GM21381 (cell line): ENCODE results near the gene ITGB8.

Source experiments
- ATAC-seq: cut with Tn5 transposase; IDR thresholded peaks from one replicate; pipeline ENCODE4 v1.9.1; 2021; ENCODE audit warnings: mild to moderate bottlenecking, moderate library complexity; ENCODE audit not compliant: unreplicated experiment

ITGB8 gene

GRCh38 chr7:20331910-20332813 is 1.5 kb downstream of the ITGB8 start:
- ATAC-seq: no peak

- ATAC-seq: no peak
Observed at GRCh38 chr7:20338285-20338684, 7.6 kb downstream of the ITGB8 start.

GRCh38 chr7:20340839-20341238 is 10.1 kb downstream of the ITGB8 start:
- no peak for ATAC-seq

- no peak for ATAC-seq
Observed at GRCh38 chr7:20343205-20343604, 12.5 kb downstream of the ITGB8 start.

- ATAC-seq: no peak
Observed at GRCh38 chr7:20343941-20344340, 13.2 kb downstream of the ITGB8 start.

- ATAC-seq: no peak
Observed at GRCh38 chr7:20344396-20344795, 13.7 kb downstream of the ITGB8 start.

- ATAC-seq: no peak
Observed at GRCh38 chr7:20346577-20346976, 15.9 kb downstream of the ITGB8 start.

- ATAC-seq: no peak
Observed at GRCh38 chr7:20347680-20348079, 17.0 kb downstream of the ITGB8 start.

- ATAC-seq: no peak
Observed at GRCh38 chr7:20348125-20348807, 17.6 kb downstream of the ITGB8 start.

- ATAC-seq: no peak
Observed at GRCh38 chr7:20350518-20350951, 19.8 kb downstream of the ITGB8 start.

- no peak for ATAC-seq
Observed at GRCh38 chr7:20350996-20351692, 20.4 kb downstream of the ITGB8 start.

- no peak for ATAC-seq
Observed at GRCh38 chr7:20351901-20352300, 21.2 kb downstream of the ITGB8 start.

GRCh38 chr7:20352573-20353306 is 22.0 kb downstream of the ITGB8 start:
- no peak for ATAC-seq

- ATAC-seq: no peak
Observed at GRCh38 chr7:20354610-20355528, 24.2 kb downstream of the ITGB8 start.

GRCh38 chr7:20358106-20358505 is 27.4 kb downstream of the ITGB8 start:
- no peak for ATAC-seq

- no peak for ATAC-seq
Observed at GRCh38 chr7:20358762-20359282, 28.1 kb downstream of the ITGB8 start.

- ATAC-seq: no peak
Observed at GRCh38 chr7:20359341-20359963, 28.8 kb downstream of the ITGB8 start.

- no peak for ATAC-seq
Observed at GRCh38 chr7:20362574-20363253, 32.0 kb downstream of the ITGB8 start.
